GM19193 (cell line): Measurements from ENCODE around the gene MRPL50.

ENCODE experiments used
- POLR2A ChIP-seq: IDR thresholded peaks from 4 replicates; pipeline ENCODE4 v1.6.1; 2011; ENCODE audit not compliant: insufficient read depth, insufficient read length; ENCODE audit errors: extremely low read depth

MRPL50 gene

GRCh38 chr9:101366038-101366756 lies 32.2 kb downstream of the MRPL50 start:
- TF ChIP-seq POLR2A: no peak

DNA sequence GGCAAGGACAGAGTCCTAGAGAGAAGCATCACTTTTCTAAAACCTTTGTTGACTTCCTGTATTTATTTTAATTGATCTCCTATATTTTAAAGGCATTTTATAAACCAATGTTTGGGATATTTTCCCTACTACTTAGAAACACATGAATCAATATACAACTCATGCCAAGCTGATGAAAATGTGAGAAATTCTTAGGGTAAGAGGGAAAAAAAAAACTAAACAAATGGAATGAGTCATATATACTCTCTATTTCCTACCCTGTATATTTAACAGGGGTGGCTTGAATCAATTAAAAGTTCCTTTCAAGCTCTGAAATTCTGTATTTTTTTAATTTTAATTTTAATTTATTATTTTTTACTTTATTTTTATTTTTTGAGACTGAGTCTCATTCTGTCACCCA lies 33.2 kb downstream of the MRPL50 start:
- no peak for TF ChIP-seq POLR2A

DNA sequence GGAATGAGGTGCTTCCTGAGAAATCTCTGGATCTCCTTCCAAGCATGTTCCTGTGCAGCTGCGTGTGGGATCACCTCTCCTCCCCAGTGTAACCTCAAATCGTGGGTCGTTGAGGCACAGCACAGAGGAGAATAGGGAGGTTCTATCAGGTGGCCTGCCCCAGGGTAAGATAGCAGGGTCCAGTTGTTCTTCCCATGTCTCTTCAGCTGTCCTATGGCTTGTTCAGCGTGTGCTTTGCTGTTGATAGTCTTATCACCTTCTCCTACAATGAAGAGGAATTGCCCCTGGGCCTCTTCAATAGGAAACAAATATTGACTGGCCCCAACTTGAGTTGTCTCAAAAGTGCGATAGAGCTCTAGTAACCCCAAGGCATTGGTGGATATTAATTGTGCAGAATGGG lies 36.0 kb downstream of the MRPL50 start:
- TF ChIP-seq POLR2A: no peak

GRCh38 chr9:101360647-101361046 lies 37.8 kb downstream of the MRPL50 start:
- no peak for TF ChIP-seq POLR2A

DNA sequence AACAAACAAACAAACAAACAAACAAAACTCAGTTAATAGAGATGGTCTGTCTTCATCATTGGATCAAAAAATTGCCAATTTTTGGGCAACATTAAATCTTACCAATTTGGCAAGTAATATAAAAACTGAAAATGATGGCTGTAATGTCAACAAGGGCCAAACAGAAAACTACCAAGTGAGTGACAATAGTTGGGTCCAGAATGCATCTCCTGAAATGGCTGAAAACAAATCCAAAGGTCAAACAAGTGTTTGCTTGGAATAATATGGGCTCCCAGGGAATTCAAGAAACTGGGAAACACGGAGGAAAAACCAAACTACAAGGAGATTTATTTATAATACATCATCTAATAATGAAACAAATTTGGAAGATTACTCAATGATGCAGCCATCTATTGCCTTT lies 38.7 kb downstream of the MRPL50 start:
- no peak for TF ChIP-seq POLR2A

DNA sequence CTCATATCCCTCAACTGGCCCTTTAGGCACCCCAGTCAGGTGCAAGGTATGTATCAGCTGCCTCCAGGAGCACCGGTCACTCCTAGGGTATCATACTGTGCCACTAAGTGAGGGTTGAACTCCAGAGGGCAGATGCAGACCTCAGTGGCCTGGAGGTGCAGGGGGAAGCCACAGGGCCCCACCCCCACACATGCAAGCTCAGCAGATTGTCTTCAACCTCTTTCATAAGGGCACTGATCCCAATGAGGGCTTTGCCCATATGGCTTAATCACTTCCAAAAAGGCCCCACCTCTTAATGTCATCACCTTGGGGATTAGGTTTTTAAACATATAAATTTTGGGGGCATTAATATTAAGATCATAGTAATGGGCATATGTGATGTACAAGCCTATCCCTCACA lies 41.8 kb downstream of the MRPL50 start:
- TF ChIP-seq POLR2A: no peak

- TF ChIP-seq POLR2A: no peak
These were observed 43.4 kb downstream of the MRPL50 start for GRCh38 chr9:101354765-101355708.

GRCh38 chr9:101354143-101354764 lies 44.2 kb downstream of the MRPL50 start:
- no peak for TF ChIP-seq POLR2A

DNA sequence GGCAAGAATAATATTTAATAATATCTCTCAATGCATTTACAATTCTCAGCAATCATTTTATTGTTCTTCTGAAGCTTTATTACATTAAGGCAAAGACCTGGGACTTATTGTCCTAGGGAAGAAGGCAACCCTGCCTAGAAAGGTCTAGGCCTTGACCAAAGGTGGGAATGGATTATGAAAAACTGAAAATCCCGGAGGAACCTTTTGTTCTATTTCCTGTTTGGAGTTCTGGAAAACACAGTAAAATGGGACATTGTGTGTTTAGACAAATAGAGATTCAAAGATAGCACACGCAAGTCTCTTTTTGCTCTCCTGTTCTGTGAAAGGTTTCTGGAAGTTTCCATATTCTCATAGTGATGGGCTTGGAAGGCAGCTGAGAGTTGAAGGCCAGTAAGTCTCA lies 44.7 kb downstream of the MRPL50 start:
- no peak for TF ChIP-seq POLR2A

DNA sequence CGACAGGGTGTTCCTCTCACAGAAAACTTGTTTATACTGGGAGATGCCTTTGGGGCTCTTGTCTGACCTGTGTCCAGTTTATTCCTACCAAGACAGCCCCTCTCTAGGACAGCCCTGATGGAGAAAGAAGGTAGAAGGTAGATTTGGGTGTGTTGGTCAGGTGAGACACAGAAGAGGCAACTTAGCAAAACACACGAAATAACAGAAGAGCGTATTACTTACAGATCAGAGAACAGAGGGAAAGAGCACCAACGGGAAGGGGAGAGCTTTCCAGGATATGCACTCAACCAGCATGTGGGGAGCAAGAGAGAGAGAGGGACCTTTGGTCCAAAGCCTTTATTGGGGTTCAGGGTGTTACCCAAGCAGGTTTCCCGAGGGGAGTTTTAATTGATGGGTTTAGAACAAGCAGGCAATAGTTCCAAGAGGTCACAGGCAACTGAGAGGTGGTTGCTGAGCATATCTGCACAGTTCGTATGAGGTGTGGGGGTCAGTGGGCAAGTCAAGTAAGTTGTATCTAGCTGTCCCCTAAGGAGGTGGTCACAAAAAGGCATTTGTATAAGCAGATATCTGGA lies 45.4 kb downstream of the MRPL50 start:
- no peak for TF ChIP-seq POLR2A

GRCh38 chr9:101350285-101350684 lies 48.1 kb downstream of the MRPL50 start:
- TF ChIP-seq POLR2A: no peak

GRCh38 chr9:101342595-101342994 lies 55.8 kb downstream of the MRPL50 start:
- no peak for TF ChIP-seq POLR2A

- TF ChIP-seq POLR2A: no peak
These were observed 56.5 kb downstream of the MRPL50 start for GRCh38 chr9:101341958-101342357.
